GM23338 (cell line): ENCODE data around the gene H2AZ2. TPM values are rescaled to one million over a fixed set of nuclear protein-coding genes. Genes with fewer than 3 reads are reported as not detected.

Experiments
- ATAC-seq: fragments of 200-7000 bp; cut with Tn5 transposase; 3 replicates; pipeline ENCODE4 v1.9.1; 2020
- DNase-seq: peaks from one replicate; pipeline ENCODE4 v3.0.0-alpha.2; 2015; ENCODE audit warnings: low spot score
- H2AFZ ChIP-seq: fragments of 200-600 bp; sonication (generic); 2 replicates; pipeline ENCODE4 v1.8.0; 2016; ENCODE audit warnings: antibody characterized with exemption, mild to moderate bottlenecking, moderate library complexity
- H3F3A ChIP-seq: fragments of 200-600 bp; sonication (generic); replicated peaks from 2 replicates; pipeline ENCODE4 v1.8.0; 2017; ENCODE audit warnings: antibody characterized with exemption, mixed run types, low read depth
- H3K27ac ChIP-seq: fragments of 200-600 bp; sonication (generic); 2 replicates; pipeline ENCODE4 v1.6.1; 2016; ENCODE audit warnings: low read depth
- H3K27me3 ChIP-seq: fragments of 200-600 bp; sonication (generic); 2 replicates; pipeline ENCODE4 v1.8.0; 2016; ENCODE audit warnings: mild to moderate bottlenecking, mixed run types, moderate library complexity; ENCODE audit not compliant: insufficient read depth
- H3K36me3 ChIP-seq: fragments of 200-600 bp; sonication (generic); 2 replicates; pipeline ENCODE4 v1.8.0; 2016; ENCODE audit warnings: mild to moderate bottlenecking; ENCODE audit not compliant: insufficient read depth
- H3K4me1 ChIP-seq: fragments of 200-600 bp; sonication (generic); 2 replicates; pipeline ENCODE4 v1.8.0; 2016; ENCODE audit warnings: mild to moderate bottlenecking, moderate library complexity; ENCODE audit not compliant: insufficient read depth
- H3K4me2 ChIP-seq: fragments of 200-600 bp; sonication (generic); 2 replicates; pipeline ENCODE4 v1.7.1; 2017; ENCODE audit warnings: mixed run types
- H3K4me3 ChIP-seq: fragments of 200-600 bp; sonication (generic); 2 replicates; pipeline ENCODE4 v1.6.1; 2016; ENCODE audit warnings: mixed run types
- H3K79me2 ChIP-seq: fragments of 200-600 bp; sonication (generic); replicated peaks from 2 replicates; pipeline ENCODE4 v1.8.0; 2017; ENCODE audit warnings: mild to moderate bottlenecking; ENCODE audit not compliant: insufficient read depth
- H3K9me2 ChIP-seq: fragments of 200-600 bp; sonication (generic); 2 replicates; pipeline ENCODE4 v1.8.0; 2017; ENCODE audit not compliant: insufficient read depth
- H4K20me1 ChIP-seq: fragments of 200-600 bp; sonication (generic); replicated peaks from 2 replicates; pipeline ENCODE4 v1.8.0; 2017; ENCODE audit warnings: mild to moderate bottlenecking; ENCODE audit not compliant: insufficient read depth
- H3K27ac Mint-ChIP-seq: 2 replicates; pipeline ENCODE4 v1.8.0; 2020; ENCODE audit warnings: inconsistent platforms, mild to moderate bottlenecking, moderate library complexity, mixed read lengths
- H3K27me3 Mint-ChIP-seq: 3 replicates; pipeline ENCODE4 v1.8.0; 2022; ENCODE audit warnings: low read depth, mild to moderate bottlenecking, moderate library complexity, mixed read lengths, inconsistent platforms; ENCODE audit not compliant: insufficient read depth, poor library complexity
- H3K36me3 Mint-ChIP-seq: 3 replicates; pipeline ENCODE4 v1.8.0; 2021; ENCODE audit warnings: low read depth, mild to moderate bottlenecking, inconsistent platforms, moderate library complexity, mixed read lengths
- H3K4me1 Mint-ChIP-seq: 3 replicates; pipeline ENCODE4 v1.8.0; 2020; ENCODE audit warnings: mild to moderate bottlenecking, inconsistent platforms, mixed read lengths
- H3K4me3 Mint-ChIP-seq: 3 replicates; pipeline ENCODE4 v1.8.0; 2021; ENCODE audit warnings: moderate library complexity, mild to moderate bottlenecking, inconsistent platforms, mixed read lengths
- H3K9me3 Mint-ChIP-seq: 3 replicates; pipeline ENCODE4 v1.8.0; 2020; ENCODE audit warnings: moderate library complexity, mild to moderate bottlenecking, inconsistent platforms, mixed read lengths
- CREB1 ChIP-seq: fragments of 250-450 bp; sonication (Bioruptor Pico); IDR thresholded peaks from 2 replicates; pipeline ENCODE4 v1.5.0; 2020; ENCODE audit warnings: low read depth, mild to moderate bottlenecking, moderate library complexity
- ETS1 ChIP-seq: IDR thresholded peaks from 2 replicates; pipeline ENCODE4 v1.6.1; 2016; ENCODE audit warnings: antibody characterized with exemption
- EZH2 ChIP-seq: fragments of 200-600 bp; sonication (generic); IDR thresholded peaks from one replicate; pipeline ENCODE4 v1.8.0; 2017; ENCODE audit warnings: antibody characterized with exemption, mild to moderate bottlenecking, low read depth; ENCODE audit not compliant: unreplicated experiment
- EZH2phosphoT487 ChIP-seq: fragments of 200-600 bp; sonication (generic); IDR thresholded peaks from one replicate; pipeline ENCODE4 v1.8.1; 2018; ENCODE audit warnings: antibody characterized with exemption; ENCODE audit not compliant: unreplicated experiment
- NANOG ChIP-seq: IDR thresholded peaks from 2 replicates; pipeline ENCODE4 v1.6.1; 2016; ENCODE audit warnings: antibody characterized with exemption, borderline replicate concordance
- POLR2AphosphoS5 ChIP-seq: IDR thresholded peaks from 2 replicates; pipeline ENCODE4 v1.6.1; 2016; ENCODE audit warnings: antibody characterized with exemption, low read depth
- STAT1 ChIP-seq: IDR thresholded peaks from one replicate; pipeline ENCODE4 v1.6.1; 2016; ENCODE audit warnings: antibody characterized with exemption; ENCODE audit not compliant: unreplicated experiment
- ZNF114 ChIP-seq: fragments of 250-450 bp; sonication (Bioruptor Pico); IDR thresholded peaks from 2 replicates; pipeline ENCODE4 v1.5.0; 2020; ENCODE audit warnings: mild to moderate bottlenecking, moderate library complexity
- ZNF331 ChIP-seq: fragments of 250-450 bp; sonication (Bioruptor Pico); IDR thresholded peaks from 2 replicates; pipeline ENCODE4 v1.5.0; 2020; ENCODE audit warnings: low read depth, mild to moderate bottlenecking, moderate library complexity
- polyA plus RNA-seq: library from polyadenylated mRNA; unstranded; fragments of >200 nt; fragmentation: Nextera tagmentation; extraction: Ambion mirVana; gene quantifications from 2 replicates; pipeline ENCODE4 v1.2.1, GENCODE V29; 2016
- total RNA-seq: library from RNA; depleted of rRNA; stranded (reverse); fragments of >200 nt; shearing (Covaris generic); gene quantifications from 2 replicates; pipeline ENCODE4 v1.2.3, GENCODE V29; 2014
- TF ChIP-seq, protein P1 (sequence below): IDR thresholded peaks from one replicate; pipeline ENCODE4 v1.6.1; 2018; ENCODE audit warnings: antibody characterized with exemption; ENCODE audit not compliant: unreplicated experiment
- TF ChIP-seq, protein P2 (sequence below): fragments of 250-450 bp; sonication (Bioruptor Pico); IDR thresholded peaks from 2 replicates; pipeline ENCODE4 v1.5.0; 2020; ENCODE audit warnings: mild to moderate bottlenecking, moderate library complexity
- TF ChIP-seq, protein P3 (sequence below), 2 experiments: fragments of 200-600 bp in 1 of 2; sonication (generic) in 1 of 2; conservative IDR thresholded peaks; 2 replicates each; pipeline versions ENCODE4 v1.5.1 to v1.6.1; 2016 to 2017; ENCODE audit warnings: antibody characterized with exemption in 2 of 2, low read depth in 2 of 2, mild to moderate bottlenecking in 2 of 2, moderate library complexity in 1 of 2

The H2AZ2 gene
- total and polyA plus RNA-seq, 2 experiments from 2014 or later = 215 to 390 TPM

DNA sequence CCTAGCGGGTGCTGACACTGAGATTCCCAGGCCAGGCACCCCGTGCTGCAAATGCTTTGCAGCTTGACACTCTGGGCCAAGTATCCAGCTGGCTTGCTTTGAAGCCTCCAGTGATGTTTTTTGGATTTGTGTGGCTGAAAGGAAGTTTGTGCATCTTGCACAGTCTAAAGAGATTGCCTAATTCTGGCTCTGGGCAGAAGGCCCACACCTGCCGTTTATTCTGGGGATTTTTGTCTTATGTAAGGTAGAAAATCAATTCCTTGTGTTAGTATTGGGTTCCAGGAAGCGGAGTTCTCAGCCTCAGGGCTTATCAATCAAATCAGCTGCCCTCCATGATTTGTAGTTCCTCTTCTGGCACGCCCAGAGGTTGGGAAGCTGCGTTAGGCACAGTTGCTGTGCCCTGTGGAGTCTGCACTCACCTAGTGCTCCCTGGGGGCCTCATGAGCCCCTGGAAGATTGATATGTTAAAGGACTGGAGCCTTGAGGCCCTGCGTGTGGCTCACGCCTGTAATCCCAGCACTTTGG, 45.9 kb upstream of the H2AZ2 start:
- H3K36me3 ChIP-seq = no peaks in the 10 kb centered on the region

More for the DNA sequence above, 45.9 kb upstream of the H2AZ2 start:
- H3K27ac Mint-ChIP-seq = no peak overlapping the region
- no peaks in the 10 kb centered on the region for H3F3A ChIP-seq
- H4K20me1 ChIP-seq = no peaks in the 10 kb centered on the region
- no peak for DNase-seq
- H3K9me3 Mint-ChIP-seq = no peaks in the 10 kb centered on the region
- peak; percentile 30; the same call in 1 of the 3 replicates for ATAC-seq
- no peak overlapping the region for H3K27ac ChIP-seq
- no peaks in the 10 kb centered on the region for H3K9me2 ChIP-seq
- H3K27me3 ChIP-seq = no peaks in the 10 kb centered on the region
- no peak overlapping the region for H3K4me2 ChIP-seq
- no peaks in the 10 kb centered on the region for H3K79me2 ChIP-seq
- TF ChIP-seq CREB1 (CRISPR knock-in tag) = no peak
- TF ChIP-seq ZNF114 (CRISPR knock-in tag) = no peak
- no peak for TF ChIP-seq ZNF331
- TF ChIP-seq, protein P1, sequence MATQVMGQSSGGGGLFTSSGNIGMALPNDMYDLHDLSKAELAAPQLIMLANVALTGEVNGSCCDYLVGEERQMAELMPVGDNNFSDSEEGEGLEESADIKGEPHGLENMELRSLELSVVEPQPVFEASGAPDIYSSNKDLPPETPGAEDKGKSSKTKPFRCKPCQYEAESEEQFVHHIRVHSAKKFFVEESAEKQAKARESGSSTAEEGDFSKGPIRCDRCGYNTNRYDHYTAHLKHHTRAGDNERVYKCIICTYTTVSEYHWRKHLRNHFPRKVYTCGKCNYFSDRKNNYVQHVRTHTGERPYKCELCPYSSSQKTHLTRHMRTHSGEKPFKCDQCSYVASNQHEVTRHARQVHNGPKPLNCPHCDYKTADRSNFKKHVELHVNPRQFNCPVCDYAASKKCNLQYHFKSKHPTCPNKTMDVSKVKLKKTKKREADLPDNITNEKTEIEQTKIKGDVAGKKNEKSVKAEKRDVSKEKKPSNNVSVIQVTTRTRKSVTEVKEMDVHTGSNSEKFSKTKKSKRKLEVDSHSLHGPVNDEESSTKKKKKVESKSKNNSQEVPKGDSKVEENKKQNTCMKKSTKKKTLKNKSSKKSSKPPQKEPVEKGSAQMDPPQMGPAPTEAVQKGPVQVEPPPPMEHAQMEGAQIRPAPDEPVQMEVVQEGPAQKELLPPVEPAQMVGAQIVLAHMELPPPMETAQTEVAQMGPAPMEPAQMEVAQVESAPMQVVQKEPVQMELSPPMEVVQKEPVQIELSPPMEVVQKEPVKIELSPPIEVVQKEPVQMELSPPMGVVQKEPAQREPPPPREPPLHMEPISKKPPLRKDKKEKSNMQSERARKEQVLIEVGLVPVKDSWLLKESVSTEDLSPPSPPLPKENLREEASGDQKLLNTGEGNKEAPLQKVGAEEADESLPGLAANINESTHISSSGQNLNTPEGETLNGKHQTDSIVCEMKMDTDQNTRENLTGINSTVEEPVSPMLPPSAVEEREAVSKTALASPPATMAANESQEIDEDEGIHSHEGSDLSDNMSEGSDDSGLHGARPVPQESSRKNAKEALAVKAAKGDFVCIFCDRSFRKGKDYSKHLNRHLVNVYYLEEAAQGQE = no peak
- TF ChIP-seq POLR2AphosphoS5 = no peak
- no peak for TF ChIP-seq ETS1
- TF ChIP-seq, protein P2, sequence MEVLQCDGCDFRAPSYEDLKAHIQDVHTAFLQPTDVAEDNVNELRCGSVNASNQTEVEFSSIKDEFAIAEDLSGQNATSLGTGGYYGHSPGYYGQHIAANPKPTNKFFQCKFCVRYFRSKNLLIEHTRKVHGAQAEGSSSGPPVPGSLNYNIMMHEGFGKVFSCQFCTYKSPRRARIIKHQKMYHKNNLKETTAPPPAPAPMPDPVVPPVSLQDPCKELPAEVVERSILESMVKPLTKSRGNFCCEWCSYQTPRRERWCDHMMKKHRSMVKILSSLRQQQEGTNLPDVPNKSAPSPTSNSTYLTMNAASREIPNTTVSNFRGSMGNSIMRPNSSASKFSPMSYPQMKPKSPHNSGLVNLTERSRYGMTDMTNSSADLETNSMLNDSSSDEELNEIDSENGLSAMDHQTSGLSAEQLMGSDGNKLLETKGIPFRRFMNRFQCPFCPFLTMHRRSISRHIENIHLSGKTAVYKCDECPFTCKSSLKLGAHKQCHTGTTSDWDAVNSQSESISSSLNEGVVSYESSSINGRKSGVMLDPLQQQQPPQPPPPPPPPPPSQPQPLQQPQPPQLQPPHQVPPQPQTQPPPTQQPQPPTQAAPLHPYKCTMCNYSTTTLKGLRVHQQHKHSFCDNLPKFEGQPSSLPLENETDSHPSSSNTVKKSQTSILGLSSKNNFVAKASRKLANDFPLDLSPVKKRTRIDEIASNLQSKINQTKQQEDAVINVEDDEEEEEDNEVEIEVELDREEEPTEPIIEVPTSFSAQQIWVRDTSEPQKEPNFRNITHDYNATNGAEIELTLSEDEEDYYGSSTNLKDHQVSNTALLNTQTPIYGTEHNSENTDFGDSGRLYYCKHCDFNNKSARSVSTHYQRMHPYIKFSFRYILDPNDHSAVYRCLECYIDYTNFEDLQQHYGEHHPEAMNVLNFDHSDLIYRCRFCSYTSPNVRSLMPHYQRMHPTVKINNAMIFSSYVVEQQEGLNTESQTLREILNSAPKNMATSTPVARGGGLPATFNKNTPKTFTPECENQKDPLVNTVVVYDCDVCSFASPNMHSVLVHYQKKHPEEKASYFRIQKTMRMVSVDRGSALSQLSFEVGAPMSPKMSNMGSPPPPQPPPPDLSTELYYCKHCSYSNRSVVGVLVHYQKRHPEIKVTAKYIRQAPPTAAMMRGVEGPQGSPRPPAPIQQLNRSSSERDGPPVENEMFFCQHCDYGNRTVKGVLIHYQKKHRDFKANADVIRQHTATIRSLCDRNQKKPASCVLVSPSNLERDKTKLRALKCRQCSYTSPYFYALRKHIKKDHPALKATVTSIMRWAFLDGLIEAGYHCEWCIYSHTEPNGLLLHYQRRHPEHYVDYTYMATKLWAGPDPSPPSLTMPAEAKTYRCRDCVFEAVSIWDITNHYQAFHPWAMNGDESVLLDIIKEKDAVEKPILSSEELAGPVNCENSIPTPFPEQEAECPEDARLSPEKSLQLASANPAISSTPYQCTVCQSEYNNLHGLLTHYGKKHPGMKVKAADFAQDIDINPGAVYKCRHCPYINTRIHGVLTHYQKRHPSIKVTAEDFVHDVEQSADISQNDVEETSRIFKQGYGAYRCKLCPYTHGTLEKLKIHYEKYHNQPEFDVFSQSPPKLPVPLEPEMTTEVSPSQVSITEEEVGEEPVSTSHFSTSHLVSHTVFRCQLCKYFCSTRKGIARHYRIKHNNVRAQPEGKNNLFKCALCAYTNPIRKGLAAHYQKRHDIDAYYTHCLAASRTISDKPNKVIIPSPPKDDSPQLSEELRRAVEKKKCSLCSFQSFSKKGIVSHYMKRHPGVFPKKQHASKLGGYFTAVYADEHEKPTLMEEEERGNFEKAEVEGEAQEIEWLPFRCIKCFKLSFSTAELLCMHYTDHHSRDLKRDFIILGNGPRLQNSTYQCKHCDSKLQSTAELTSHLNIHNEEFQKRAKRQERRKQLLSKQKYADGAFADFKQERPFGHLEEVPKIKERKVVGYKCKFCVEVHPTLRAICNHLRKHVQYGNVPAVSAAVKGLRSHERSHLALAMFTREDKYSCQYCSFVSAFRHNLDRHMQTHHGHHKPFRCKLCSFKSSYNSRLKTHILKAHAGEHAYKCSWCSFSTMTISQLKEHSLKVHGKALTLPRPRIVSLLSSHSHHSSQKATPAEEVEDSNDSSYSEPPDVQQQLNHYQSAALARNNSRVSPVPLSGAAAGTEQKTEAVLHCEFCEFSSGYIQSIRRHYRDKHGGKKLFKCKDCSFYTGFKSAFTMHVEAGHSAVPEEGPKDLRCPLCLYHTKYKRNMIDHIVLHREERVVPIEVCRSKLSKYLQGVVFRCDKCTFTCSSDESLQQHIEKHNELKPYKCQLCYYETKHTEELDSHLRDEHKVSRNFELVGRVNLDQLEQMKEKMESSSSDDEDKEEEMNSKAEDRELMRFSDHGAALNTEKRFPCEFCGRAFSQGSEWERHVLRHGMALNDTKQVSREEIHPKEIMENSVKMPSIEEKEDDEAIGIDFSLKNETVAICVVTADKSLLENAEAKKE (CRISPR knock-in tag) = no peak
- no peak for TF ChIP-seq STAT1
- TF ChIP-seq EZH2 = no peak
- TF ChIP-seq, protein P3, sequence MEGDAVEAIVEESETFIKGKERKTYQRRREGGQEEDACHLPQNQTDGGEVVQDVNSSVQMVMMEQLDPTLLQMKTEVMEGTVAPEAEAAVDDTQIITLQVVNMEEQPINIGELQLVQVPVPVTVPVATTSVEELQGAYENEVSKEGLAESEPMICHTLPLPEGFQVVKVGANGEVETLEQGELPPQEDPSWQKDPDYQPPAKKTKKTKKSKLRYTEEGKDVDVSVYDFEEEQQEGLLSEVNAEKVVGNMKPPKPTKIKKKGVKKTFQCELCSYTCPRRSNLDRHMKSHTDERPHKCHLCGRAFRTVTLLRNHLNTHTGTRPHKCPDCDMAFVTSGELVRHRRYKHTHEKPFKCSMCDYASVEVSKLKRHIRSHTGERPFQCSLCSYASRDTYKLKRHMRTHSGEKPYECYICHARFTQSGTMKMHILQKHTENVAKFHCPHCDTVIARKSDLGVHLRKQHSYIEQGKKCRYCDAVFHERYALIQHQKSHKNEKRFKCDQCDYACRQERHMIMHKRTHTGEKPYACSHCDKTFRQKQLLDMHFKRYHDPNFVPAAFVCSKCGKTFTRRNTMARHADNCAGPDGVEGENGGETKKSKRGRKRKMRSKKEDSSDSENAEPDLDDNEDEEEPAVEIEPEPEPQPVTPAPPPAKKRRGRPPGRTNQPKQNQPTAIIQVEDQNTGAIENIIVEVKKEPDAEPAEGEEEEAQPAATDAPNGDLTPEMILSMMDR (conservative IDR thresholded peaks at IDR 0.05; ENCODE audit: low read depth in 2 of 2) = no peak
- TF ChIP-seq EZH2phosphoT487 = no peak
- TF ChIP-seq NANOG = no peak
- H3K4me1 Mint-ChIP-seq = no peaks in the 10 kb centered on the region
- no peaks in the 10 kb centered on the region for H3K4me1 ChIP-seq
- no peak overlapping the region for H3K4me3 ChIP-seq
- H3K4me3 Mint-ChIP-seq = no peak overlapping the region
- H2AFZ ChIP-seq = peak overlapping the region; percentile 18; the same call in 1 of the 2 replicates
- peaks cover 12% of the 10 kb centered on the region for H3K27me3 Mint-ChIP-seq
- no peaks in the 10 kb centered on the region for H3K36me3 Mint-ChIP-seq
